GM18873 (cell line): ENCODE results near the gene ZNF443.
"Not testable (repeated sequence)": the region's sequence is repeated elsewhere in the genome, so short reads cannot be mapped to it uniquely, and the experiment has no call there.

Experiments
- ATAC-seq: cut with Tn5 transposase; IDR thresholded peaks from one replicate; pipeline ENCODE4 v1.9.1; 2021; ENCODE audit warnings: mild to moderate bottlenecking, moderate library complexity, moderate number of reproducible peaks; ENCODE audit not compliant: unreplicated experiment, low FRiP score

Gene ZNF443

DNA sequence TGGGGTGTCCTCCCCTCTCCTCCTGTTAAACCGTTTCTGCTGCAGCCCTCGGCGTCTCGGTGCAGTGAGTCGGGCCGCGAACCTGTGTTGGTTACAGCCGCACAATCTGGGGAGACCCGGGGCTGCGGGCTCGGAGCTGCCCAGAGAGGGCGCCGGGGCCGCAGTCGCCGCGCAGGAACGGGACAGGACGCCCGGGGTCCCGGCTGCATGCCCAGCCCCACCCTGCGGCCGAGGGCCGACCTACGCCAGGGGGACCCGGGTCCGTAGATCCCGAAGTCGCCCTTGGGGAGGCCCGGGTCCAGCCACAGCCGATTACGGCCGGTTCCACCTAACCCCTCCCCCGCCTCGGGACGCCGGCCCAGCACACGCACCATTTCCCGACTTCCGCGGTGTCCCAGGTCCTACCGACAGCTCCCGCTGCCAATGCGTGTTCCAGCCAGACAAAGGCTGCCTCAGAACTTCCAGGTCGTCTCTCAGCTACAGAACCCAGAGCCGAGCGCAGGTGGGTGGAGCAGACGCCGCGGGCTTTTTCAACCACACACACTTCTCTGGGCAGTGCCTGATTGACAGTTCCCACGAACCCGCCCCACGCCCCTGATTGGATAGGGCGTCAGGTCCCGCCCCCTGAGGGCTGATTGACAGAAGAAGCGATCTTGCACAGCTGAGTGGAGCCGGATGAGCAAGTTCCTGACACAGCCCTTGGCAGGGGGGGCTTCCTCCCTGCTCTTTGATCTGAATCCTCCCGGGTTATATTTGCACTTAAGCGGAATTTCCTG is at the start of gene ZNF443:
Gene ZNF443, minus strand, starts transcription at position 481 of the 776 bp plus-strand sequence. Its CDS starts 107 bp downstream, at position 374.
- peak; percentile 88 for ATAC-seq

DNA sequence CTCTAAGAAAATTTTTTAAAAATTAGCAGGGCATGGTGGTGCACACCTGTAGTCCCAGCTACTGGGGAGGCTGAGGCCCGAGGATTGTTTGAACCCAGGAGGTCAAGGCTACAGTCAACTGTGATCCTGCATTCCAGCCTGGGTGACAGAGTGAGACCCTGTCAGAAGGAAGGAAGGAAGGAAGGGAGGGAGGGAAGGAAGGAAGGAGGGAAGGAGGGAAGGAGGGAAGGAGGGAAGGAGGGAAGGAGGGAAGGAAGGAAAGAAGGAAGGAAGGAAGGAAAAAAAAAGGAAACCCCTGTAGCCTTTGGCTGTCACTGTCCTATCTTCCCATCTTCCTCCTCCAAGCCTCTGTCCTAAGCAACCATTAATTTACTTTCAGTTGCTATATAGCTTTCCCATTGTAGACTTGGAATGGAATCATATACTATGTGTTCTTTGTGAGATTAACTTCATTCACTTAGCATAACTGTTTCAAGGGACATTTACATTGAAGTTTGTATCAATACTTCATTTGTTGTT is 45.5 kb upstream of the ZNF443 start:
- ATAC-seq, result not testable (repeated sequence)

DNA sequence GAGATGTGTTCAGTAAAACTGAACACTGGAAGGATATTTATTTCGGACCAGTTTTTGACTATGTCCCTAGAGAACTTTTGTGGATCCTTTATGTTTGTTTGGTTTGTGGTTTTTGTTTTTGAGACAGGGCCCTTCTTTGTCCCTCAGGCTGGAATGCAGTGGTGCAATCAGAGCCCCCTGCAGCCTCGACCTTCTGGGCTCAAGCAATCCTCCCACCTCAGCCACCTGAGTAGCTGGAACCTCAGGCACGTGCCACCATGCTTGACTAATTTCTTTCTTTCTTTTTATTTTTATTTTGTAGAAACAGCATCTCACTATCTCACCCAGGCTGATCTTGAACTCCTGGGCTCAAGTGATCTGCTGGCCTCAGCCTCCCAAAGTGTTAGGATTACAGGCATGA is 44.8 kb upstream of the ZNF443 start:
- no peak for ATAC-seq

- no peak for ATAC-seq
These were observed 44.2 kb upstream of the ZNF443 start for GRCh38 chr19:12485052-12485416.

DNA sequence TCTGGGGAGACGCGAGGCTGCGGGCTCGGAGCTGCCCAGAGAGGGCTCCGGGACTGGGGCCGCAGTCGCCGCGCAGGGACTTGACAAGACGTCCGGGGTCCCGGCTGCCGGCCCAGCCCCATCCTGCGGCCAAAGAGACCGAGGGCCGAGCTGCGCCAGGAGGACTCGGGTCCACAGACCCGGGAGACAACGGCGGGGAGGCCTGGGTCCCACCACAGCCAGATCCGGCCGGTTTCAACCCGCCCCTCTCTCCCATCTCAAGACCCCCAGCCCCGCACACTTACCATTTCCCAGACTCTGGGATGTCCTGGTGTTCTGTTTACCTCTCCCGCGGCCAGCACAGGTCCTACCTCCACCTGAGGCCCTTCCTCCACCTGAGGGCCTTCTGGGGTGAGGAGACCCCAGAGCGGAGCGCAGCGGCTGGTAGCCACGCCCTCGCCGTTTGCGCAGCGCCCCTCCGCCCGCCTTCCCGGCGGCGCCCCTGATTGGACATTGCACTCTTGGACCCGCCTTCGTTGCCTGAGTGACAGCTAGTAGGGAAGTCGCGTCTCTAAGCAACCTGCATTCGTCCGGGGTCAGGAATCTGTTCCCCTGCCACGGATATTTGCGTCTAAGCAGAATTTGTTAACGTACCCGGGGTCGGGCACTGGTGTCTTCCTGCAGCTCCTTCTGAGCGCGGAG is 43.7 kb upstream of the ZNF443 start, which contains the start of gene ZNF709:
Gene ZNF709, minus strand, starts transcription at position 446 of the 681 bp plus-strand sequence. Its CDS starts 159 bp downstream, at position 287.
- peak; percentile 83 for ATAC-seq

- ATAC-seq, result no peak
These were observed 43.2 kb upstream of the ZNF443 start for GRCh38 chr19:12484011-12484370.

GRCh38 chr19:12482509-12482886 is 41.7 kb upstream of the ZNF443 start:
- ATAC-seq, result no peak

GRCh38 chr19:12481781-12482508 is 41.1 kb upstream of the ZNF443 start:
- no peak for ATAC-seq

GRCh38 chr19:12478234-12478941 is 37.6 kb upstream of the ZNF443 start:
- no peak for ATAC-seq

GRCh38 chr19:12467651-12468050 is 26.8 kb upstream of the ZNF443 start:
- ATAC-seq, result not testable (repeated sequence)

DNA sequence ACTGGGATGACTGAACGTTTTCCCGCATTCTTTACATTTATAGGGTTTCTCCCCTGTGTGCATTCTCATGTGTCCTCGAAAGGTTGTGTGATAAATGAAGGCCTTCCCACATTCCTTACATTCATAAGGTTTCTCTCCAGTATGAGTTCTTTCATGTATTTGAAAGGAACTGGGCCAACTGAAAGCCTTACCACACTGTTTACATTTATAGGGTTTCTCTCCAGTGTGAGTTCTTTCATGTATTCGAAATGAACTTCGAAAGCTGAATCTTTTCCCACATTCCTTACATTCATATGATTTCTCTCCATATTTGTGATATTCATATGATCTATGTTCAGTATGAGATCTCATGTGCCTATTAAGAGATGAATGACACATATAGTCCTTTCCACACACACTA is 24.4 kb upstream of the ZNF443 start:
- ATAC-seq, result no peak

DNA sequence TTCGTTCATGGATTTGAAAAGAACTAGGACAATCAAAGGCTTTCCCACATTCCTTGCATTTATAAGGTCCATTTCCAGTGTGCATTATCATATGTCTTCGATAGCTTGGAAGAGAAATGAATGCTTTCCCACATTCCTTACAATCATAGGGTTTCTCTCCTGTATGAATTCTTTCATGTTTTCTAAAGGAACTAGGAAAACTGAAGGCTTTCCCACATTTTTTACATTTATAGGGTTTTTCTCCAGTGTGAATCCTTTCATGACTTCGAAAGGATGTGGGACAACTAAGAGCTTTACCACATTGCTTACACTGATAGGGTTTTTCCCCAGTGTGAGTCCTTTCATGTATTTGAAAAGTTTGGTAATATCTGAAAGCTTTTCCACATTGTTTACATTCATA is 23.9 kb upstream of the ZNF443 start:
- no peak for ATAC-seq

DNA sequence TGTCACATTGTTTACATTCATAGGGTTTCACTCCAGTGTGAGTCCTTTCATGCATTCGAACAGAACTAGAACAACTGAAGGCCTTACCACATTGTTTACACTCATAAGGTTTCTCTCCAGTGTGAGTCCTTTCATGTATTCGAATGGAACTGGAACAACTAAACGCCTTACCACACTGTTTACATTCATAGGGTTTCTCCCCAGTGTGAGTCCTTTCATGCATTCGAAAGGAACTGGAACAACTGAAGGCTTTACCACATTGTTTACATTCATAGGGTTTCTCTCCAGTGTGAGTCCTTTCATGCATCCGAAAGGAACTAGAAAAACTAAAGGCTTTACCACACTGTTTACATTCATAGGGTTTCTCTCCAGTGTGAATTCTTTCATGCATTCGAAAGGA is 23.3 kb upstream of the ZNF443 start:
- not testable (repeated sequence) for ATAC-seq

DNA sequence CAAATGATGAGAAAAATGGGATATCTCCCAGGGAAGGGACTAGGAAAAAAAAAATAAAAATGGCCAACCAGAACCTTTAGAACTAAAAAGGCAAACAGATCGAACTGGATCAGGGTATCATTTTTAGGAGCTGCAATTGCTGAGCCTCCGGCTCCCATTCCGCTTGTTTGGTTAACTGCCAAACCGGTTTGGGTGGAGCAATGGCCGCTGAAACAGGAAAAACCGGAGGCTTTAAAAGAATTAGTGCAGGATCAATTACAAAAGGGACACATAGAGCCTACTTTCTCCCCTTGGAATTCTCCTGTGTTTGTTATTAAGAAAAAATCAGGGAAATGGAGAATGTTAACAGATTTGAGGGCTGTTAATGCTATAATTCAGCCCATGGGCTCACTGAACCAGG is 12.7 kb upstream of the ZNF443 start:
- no peak for ATAC-seq

DNA sequence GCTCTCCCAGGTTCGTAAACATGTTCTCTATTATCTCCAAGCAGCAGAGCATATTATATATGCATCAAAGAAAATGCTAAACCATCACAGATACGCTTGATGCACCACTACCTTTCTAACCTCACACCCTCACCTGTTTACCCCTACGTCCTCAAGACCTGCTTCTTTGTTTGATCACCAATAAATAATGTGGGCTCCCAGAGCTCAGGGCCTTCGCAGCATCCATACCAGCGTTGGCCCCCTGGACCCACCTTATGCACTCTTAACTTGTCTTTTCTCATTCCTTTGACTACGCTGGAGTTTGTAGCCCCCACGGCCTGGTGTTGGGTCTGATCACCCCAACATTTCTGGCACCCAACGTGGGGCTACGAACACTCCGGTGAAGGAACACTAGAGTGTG is 10.0 kb upstream of the ZNF443 start:
- ATAC-seq, result no peak

DNA sequence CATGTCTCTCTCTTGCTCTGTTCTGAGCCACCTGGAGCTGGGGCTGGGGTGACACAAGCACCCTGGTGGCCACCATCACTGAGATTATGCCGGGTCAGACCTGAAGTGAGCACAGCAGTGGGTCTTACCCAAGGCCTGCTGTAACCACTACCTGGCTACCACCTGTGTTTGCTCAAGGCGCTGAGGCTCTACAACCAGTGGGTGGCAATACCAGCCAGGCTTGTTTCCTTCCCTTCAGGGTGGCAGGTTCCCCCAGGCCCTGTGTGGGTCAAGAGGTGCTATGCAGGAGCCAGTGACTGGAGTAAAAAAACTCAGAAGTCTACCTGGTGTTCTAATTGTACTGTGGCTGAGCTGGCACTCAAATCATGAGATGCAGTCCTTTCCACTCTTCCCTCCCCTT is 8.0 kb upstream of the ZNF443 start:
- ATAC-seq, result no peak

DNA sequence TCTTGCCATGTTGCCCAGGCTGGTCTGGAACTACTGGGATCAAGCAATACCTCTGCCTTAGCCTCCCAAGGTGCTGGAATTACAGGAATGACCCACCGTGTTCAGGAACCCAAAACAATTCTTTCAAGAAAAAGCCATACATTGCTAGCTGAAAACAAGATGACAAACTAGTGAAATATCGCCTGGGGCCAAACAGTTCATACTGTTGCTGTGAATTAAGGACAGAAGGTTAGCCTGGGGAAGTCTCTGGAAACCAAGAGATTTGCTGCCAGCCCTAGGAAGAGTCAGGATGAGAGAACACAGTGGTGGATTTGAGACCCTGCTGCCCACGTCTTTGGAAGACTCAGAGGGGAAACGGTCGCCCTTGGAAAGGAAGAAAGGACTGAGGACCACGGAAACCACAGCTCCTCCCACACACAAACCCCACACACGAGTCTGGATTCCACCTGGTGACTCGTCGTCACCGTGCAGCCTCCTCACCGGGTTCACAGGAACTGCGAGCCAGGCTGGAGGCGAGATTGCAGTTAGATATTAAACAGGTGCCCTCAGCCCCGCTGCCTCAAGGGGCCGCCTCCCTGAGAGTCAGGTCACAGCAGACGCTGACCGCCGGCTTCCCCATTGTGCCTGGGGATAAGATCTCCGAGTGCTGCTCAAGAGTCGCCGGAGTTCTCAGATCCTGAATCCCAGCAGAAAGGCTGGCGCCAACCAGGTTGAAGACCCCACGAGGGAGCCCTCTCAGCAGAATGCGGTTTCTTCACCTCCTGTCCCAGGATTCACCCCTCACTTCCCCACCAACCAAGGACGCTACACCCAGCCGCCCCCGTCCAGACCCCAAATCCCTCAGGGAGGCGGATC is 908 bp downstream of the ZNF443 start:
- peak; percentile 24 for ATAC-seq

DNA sequence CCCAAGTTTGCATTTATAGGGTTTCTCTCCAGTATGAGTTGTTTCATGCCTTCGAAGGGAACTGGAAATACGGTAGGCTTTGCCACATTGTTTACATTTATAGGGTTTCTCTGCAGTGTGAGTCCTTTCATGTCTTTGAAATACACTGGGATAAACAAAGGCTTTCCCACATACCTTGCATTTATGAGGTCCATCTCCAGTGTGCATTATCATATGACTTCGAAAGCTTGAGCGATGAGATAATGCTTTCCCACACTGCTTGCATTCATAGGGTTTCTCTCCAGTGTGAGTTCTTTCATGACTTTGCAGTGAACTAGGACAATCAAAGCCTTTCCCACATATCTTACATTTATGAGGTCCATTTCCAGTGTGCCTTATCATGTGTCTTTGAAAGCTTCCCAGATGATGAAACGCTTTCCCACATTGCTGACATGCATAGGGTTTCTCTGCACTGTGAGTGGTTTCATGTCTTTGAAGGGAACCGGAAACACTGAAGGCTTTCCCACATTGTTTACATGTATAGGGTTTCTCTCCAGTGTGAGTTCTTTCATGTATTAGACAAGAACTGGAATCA is 10.0 kb downstream of the ZNF443 start:
- ATAC-seq, result not testable (repeated sequence)

- ATAC-seq, result no peak
These were observed 14.9 kb downstream of the ZNF443 start for GRCh38 chr19:12425888-12426274.
